GM19452 (cell line): ENCODE data around the gene KCNQ1.

Experiments
- ATAC-seq: cut with Tn5 transposase; IDR thresholded peaks from one replicate; pipeline ENCODE4 v1.9.1; 2021; ENCODE audit not compliant: unreplicated experiment

KCNQ1 gene

DNA sequence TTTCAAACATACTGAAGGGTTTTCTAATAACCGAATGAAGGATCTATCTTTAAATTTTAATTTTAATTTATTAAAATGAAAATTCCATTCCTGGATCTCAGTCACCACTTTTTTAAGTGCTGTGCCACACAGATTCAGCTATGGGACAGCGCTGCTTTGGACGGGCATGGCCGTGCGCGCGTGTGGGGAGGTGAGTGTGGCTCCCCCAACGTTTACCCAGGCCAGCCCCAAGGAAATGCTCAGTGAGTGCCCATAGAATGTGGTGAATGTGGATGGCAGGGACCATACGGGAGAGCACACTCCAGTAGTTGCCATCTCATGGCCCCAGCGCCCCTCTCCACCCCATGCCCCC is 343.0 kb downstream of the KCNQ1 start:
- ATAC-seq, result no peak

DNA sequence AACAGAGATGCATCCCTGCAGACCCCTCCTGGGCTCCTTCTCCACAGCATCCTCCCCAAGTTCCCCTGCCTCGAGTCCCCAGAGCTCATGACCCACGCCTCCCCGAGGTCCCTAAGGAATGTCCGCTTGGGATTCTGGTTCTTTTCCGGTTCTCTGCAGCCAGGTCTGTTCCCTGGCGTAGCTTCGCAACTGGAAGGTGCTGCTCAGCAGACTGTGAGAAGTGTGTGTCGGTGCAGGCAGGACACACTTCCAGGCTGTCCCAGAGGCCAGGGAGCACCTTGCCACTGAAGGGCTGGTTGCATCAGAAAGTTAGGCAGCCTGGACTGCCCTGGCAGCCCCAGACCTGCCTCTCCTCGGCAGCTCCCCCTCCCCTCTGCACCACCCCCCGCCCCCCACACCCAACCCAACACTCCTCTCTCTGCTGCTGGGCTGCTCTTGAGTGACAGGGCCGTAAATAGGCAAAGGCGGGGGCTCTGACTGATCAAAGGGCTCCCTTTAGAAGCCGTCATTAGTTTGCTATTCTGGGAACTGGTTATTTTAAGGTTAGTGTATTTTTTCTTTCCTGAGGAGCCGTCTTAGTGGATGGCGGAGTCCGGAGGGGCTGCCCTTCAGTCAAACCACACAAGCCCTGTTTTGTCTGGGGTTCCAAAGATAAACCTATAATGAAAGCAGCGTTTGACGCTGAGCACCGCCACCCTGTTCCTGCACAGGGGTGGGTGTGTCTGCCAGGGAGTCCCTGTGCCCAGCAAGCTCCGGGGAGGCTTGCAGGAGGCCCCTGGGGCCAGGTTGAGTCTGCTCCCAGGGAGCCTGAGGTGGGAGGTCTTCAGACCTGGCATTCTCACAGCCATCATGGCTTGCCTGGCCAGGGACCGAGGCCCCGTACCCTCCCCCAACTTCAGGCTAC is 343.6 kb downstream of the KCNQ1 start:
- ATAC-seq, result no peak

GRCh38 chr11:2789331-2789730 is 344.5 kb downstream of the KCNQ1 start:
- no peak for ATAC-seq

- no peak for ATAC-seq
Measured at GRCh38 chr11:2789791-2790567, 345.2 kb downstream of the KCNQ1 start.

- no peak for ATAC-seq
Measured at GRCh38 chr11:2790568-2790921, 345.7 kb downstream of the KCNQ1 start.

GRCh38 chr11:2791139-2791520 is 346.3 kb downstream of the KCNQ1 start:
- no peak for ATAC-seq

DNA sequence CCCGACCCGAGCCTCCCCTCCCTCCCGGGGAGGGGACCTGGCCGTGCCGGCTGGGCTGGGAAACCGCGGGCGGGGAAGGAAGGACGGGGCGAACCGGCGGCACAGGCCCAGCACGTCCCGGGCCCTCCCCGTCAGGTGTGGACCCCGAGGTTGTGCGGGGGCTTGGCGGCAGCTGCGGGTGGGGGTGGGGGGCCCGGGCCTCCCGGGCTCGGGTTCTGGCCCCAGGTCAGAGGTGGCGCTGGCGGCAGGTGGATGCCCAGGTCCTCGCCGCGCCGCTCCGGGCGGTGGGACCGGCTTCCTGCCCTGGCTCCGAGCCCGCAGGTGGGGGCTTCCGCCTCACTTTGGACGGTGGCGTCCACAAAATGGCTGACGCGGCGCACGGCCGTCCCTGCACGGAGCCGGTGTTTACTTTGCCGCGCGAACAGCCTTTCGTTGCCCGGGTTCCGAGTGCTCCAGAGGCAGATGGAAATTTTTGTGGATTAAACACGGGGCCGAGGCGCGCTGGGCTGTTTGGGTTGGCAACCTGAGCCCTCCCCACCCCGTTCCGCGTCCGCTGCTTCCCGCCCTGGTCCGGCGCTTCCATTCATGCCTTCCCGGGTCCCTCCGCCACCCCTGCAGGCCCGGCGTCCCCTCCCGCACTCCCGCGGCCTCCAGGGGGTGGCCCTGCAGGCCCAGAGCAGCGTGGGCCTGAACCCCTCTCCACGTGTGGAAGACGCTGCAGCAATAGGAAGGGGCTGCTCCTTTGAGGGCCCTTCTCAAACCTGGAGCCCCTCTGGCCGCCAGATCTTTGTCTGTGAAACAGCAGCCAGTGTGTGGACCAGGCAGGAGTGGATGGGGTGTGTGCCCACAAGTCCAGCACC is 346.9 kb downstream of the KCNQ1 start:
- no peak for ATAC-seq

- ATAC-seq, result no peak
Measured at GRCh38 chr11:2792381-2793250, 347.8 kb downstream of the KCNQ1 start.

GRCh38 chr11:2793701-2794045 is 348.9 kb downstream of the KCNQ1 start:
- no peak for ATAC-seq

DNA sequence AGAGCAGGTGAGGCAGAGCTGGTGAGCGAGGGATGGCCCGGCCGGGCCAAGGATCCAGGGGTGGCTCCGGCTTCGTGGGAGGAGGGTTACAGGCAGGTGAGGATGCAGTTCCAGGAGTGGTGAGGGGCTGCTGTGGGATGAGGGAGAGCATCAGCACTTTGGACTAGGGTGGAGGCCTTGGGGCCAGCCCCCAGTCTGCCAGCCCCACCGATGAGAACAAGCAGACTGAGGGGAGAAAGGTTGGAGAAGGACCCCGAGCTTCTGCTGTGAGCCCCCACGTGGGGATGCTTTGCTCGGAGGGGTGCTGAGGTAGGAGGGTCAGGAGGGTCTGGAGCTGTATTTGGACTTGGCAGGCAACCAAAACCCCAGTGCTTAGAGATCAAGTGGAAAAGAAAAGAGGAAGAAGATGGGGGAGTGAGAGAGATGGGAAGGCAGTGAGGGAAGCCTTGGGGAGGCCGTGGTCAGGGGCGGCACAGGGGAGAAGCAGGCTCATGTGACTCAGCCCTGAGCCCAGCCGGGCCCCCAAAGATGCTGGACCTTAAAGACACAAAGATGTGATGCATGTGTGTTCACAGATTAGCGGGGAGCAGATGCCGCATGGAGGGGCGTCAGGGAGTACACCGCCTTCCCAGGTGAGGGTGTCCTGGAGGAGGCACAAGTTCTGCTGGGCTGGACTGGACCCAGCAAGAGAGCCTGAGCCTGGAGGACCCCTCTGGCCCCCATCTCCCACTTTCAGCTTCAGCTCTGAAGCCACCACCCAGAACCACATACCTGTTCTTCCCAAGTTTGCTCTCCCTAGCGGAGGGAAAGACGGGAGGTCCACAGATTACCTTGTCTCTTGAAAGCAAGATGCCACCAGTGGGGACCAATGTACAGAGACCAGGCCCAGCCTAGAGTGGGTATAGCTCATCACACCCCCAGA is 349.5 kb downstream of the KCNQ1 start:
- ATAC-seq, result no peak

GRCh38 chr11:2794968-2795322 is 350.1 kb downstream of the KCNQ1 start:
- ATAC-seq, result no peak

DNA sequence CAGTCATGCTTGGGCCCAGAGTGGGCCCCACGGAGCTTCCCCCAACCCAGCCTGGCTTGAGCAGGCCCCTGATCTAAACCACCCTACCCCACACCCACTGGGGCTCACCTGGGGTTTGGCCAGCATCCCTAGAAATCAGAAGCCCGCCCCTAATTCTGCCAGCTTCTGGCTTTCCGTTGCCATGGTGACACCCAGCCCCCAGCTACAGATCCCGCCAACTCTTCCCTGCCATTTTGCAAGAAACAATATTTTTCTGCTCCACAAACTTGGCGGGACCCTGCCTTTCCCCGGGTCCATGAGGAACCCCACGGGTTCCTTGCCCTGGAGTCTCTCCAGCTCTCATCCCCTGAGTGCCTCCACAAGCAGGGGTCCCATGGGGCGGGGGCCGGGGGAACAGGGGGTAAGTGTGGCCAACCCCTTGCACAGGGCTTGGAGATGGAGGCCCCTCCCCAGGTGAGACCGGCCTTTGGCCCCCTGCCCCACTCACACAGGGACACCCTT is 350.7 kb downstream of the KCNQ1 start:
- ATAC-seq, result no peak

- ATAC-seq, result no peak
Measured at GRCh38 chr11:2796091-2796490, 351.3 kb downstream of the KCNQ1 start.

DNA sequence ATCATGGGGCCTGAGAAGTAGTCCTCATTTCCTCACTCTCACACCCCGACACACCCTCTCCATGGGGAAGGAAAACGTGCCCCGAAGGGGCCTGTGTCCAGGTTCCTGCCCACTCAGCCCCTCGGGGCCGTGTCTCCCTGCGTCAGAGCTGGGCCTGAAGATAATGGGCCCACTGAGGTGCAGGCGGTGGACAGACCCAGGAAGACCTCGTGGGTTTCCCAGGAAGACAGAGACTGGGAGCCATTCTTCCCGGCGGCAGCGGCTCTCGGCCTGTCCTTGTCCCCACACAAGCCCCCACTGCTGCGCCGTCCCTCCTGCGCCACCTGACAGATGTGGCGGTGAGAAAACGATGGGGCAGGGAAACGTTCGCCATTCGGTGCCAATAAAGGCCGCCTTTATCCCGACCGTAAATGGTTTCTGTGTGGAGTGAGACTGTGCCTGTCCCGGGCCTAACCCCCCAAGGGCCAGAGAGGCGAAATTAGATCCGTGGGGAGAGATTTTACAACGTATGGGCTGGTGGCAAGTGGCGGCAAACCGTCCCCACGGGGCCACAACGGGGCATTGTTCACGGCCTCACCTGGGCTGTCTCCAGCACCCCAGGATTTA is 351.8 kb downstream of the KCNQ1 start:
- no peak for ATAC-seq

- no peak for ATAC-seq
Measured at GRCh38 chr11:2797121-2797711, 352.4 kb downstream of the KCNQ1 start.

GRCh38 chr11:2797741-2798361 is 353.0 kb downstream of the KCNQ1 start:
- ATAC-seq, result no peak

DNA sequence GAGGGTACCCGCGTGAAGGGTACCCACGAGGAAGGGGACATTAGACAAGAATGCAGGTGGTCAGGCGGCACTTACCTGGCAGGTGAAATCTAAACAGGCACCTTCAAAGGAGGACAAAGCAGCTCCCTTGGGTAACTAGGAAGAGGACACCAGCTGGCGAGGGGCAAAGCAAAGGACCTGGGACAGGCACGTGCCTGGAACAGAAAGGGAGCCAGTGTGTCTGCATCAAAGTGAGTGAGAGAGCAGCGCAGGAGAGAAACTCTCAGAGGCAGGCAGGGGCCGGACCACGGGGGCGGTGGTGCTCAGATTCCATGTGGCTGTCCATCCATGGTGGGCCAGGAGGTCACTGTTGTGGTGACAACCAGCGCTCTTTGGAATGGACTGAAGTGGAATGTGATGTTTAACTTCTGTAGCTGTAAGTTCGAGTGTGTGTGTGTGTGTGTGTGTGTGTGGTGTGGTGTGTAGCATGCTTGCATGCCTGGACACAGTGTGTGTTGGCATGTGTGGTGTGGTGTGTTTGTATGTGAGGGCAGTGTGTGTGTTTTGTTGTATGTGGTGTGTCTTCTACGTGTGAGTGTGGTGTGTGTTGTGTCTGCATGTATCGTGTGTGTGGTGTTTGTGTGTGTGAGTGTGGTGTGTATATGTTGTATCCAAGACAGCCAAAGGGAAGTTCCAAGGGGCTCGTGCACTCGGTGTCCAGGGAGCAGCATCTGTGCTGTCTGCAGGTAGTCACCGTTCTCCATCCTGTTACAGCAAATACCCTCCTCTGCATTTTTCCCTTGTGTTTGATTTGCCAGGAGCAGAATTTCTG is 354.3 kb downstream of the KCNQ1 start:
- ATAC-seq, result no peak
